ENCODE measurements around the gene CALB2.

Gene CALB2

DNA sequence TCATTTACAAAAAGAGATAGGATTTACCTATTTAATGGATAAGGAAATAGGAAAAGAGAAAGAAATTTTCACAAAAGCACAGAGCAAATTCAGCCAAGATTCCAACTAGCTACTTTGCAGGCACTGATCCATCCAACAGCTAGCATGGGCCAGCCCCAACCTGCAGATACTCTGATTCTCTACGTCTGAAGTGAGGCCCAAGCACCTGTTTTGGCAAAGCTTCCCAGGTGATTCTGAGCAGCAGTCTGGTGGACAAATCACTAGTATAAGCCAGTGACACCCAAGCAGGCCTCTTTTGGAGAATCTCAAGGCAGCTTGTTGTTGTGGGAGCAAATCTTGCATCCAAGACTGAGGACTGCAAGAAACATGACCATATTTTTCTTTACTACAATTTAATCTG lies 20.9 kb upstream of the CALB2 start:
- no peak for TF ChIP-seq ZFX (IDR thresholded peaks at IDR 0.05; ENCODE audit: borderline replicate concordance)
- TF ChIP-seq, protein P1, sequence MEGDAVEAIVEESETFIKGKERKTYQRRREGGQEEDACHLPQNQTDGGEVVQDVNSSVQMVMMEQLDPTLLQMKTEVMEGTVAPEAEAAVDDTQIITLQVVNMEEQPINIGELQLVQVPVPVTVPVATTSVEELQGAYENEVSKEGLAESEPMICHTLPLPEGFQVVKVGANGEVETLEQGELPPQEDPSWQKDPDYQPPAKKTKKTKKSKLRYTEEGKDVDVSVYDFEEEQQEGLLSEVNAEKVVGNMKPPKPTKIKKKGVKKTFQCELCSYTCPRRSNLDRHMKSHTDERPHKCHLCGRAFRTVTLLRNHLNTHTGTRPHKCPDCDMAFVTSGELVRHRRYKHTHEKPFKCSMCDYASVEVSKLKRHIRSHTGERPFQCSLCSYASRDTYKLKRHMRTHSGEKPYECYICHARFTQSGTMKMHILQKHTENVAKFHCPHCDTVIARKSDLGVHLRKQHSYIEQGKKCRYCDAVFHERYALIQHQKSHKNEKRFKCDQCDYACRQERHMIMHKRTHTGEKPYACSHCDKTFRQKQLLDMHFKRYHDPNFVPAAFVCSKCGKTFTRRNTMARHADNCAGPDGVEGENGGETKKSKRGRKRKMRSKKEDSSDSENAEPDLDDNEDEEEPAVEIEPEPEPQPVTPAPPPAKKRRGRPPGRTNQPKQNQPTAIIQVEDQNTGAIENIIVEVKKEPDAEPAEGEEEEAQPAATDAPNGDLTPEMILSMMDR (IDR thresholded peaks at IDR 0.05) = no peak

DNA sequence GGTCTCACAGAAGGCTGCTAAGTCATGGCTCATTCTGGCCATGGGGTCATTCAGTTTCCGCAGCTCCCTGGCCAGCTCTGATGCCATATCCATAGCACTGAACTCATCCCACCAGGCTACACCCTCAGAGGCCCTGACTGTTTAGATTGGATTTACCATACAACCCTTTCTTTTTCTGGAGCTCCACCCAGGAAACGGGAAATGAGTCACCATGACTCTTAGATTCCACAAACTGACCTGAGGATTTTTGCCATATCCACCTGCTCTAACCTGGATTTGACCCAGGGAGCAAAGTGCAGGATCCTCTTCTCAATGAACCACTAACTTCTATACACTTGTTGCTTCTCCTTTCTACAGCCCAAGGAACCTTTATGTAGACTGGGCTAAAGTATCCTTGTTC lies 20.3 kb upstream of the CALB2 start:
- TF ChIP-seq, protein P1 (IDR thresholded peaks at IDR 0.05) = no peak
- no peak for TF ChIP-seq ZFX (IDR thresholded peaks at IDR 0.05; ENCODE audit: borderline replicate concordance)
- no peak overlapping the region for H3K27ac ChIP-seq

More for the DNA sequence above, 20.9 kb upstream of the CALB2 start:
- no peak overlapping the region for H3K27ac ChIP-seq

DNA sequence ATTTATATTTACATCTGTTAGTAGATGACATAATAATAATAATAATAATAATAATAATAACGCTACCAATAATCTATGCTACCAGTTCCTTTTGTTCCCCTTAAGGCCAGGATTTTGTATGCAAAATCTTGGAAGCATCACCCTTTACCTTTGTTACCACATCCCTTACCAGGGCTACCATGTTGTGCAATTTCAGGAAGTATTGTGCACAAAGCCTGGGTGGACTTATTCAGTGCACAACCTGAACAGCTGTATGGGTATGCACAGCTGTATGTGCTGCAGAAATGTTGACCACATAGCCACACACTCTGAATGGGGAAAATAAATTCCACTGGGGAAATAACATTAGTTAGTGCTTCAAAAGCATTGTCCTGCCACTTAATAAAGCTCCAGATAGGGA lies 19.9 kb upstream of the CALB2 start:
- TF ChIP-seq, protein P1 (IDR thresholded peaks at IDR 0.05) = no peak
- no peak for TF ChIP-seq ZFX (IDR thresholded peaks at IDR 0.05; ENCODE audit: borderline replicate concordance)
- H3K27ac ChIP-seq = no peak overlapping the region

DNA sequence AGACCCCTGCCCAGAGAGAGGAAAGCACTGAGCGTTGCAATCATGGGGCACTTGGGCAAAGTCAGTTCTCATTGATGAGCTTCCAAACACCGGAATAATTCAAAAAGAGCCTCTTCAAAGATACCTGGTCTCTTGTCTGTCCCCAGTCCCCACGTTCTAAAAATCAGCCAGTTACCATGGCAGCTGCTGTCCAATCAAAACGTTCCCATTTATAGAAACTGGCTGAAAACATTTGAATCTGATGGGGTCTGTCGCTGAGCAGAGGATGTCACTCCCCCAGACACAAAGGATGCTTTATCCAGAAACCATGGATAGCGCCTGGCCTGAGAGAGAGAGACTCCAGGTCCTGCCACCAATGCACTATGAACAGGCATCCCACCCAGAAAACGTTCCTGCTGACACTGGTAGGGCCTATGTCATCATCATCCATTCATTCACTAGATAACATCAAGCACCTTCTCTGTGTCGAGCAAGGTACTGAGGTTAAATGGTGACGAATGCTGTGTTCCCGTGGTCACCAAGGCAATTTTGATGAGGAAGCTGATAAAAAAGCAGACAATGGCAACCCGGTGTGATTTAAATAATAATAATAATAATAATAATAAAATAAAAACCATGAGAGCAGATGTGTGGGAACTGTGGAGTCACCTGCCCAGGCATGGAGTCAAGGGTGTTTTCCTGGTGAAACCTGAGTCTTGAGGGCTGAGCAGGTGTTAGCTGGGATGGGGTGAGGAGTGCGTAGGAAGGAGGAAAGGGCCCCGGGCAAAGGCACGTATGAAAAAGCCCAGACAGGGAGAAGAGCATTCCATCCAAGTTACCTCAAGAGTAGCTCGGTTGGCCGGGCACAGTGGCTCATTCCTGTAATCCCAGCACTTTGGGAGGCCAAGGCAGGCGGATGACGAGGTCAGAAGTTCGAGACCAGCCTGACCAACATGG lies 19.0 kb upstream of the CALB2 start:
- no peak for TF ChIP-seq ZFX (IDR thresholded peaks at IDR 0.05; ENCODE audit: borderline replicate concordance)
- TF ChIP-seq, protein P1 (IDR thresholded peaks at IDR 0.05) = no peak
- no peak overlapping the region for H3K27ac ChIP-seq

DNA sequence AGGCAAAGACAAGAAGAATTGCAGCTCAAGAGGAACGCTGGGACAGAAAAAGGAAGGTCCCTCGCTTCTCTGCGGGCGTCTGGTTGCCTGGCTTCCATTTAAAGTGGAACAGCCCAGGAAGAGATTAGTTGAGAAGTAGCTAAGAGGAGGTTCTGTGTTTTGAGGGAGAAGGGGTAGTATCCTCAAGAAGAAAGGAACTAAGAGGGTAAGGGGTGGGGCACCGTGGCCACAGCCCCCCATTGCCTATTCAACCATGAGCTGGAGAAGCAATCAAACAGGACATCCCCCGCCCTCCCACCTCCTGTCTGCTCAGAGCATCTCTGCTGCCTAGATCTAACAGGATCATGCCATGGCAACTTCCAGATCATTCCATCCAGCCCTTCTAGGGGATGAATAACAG lies 18.1 kb upstream of the CALB2 start:
- TF ChIP-seq ZFX (IDR thresholded peaks at IDR 0.05; ENCODE audit: borderline replicate concordance) = no peak
- TF ChIP-seq, protein P1 (IDR thresholded peaks at IDR 0.05) = no peak
- no peak overlapping the region for H3K27ac ChIP-seq

DNA sequence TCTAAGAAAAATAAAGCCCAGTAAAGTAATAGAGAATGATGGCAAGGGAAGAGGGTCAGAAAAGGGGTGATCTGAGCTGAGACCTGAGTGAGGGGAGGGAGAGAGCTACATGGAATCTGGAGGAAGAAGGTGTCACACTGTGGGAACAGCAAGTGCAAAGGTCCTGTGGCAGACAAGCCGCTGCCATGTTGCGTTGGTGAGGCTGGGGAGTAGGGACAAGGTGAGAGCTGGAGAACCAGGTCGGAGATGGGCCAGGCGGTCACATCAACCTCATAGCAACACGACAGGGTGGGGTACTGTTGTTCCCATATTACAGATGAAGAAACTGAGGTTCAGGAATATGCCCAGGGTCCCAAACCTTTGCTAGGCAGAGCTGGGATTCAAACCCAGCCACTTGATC lies 16.6 kb upstream of the CALB2 start:
- TF ChIP-seq, protein P1 (IDR thresholded peaks at IDR 0.05) = no peak
- TF ChIP-seq ZFX (IDR thresholded peaks at IDR 0.05; ENCODE audit: borderline replicate concordance) = no peak
- H3K27ac ChIP-seq = no peak overlapping the region

DNA sequence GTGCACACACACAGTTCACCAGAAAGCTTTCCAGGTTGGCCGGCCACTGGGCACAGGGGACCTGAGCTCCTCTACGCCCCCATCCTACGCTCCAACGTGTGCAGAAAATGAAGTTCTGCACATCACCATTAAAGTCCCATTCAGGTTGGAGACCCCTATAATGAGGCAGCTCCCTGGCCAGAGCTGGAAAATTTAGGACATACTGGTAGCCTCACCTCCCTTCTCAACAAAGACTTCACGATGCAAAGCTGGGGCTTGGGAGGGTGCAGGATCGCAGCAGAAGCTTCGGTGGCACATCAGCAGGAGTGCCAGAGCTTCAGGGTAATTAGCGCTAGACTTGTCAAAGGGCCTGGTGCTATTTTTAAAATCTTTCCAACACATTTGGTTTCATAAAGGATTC lies 15.4 kb upstream of the CALB2 start:
- TF ChIP-seq, protein P1 (IDR thresholded peaks at IDR 0.05) = no peak
- no peak for TF ChIP-seq ZFX (IDR thresholded peaks at IDR 0.05; ENCODE audit: borderline replicate concordance)
- no peak overlapping the region for H3K27ac ChIP-seq

Data from 22Rv1 (cell line).